Neural progenitor cell (in vitro differentiated cells): ENCODE measurements around the gene PRDX5. TPM values are rescaled to one million over a fixed set of nuclear protein-coding genes. Genes with fewer than 3 reads are reported as not detected.

Experiments used
- DNase-seq: peaks from one replicate; pipeline ENCODE4 v3.0.0-alpha.2; 2016; ENCODE audit warnings: low spot score
- H2AFZ ChIP-seq: fragments of 200-600 bp; sonication (generic); replicated peaks from 2 replicates; pipeline ENCODE4 v1.6.1; 2016; ENCODE audit warnings: antibody characterized with exemption
- H3F3A ChIP-seq: fragments of 200-600 bp; sonication (generic); 2 replicates; pipeline ENCODE4 v1.6.1; 2016; ENCODE audit warnings: antibody characterized with exemption, low read depth
- H3K27ac ChIP-seq: fragments of 200-600 bp; sonication (generic); 2 replicates; pipeline ENCODE4 v1.5.1; 2016; ENCODE audit warnings: mild to moderate bottlenecking
- H3K27me3 ChIP-seq: fragments of 200-600 bp; sonication (generic); 2 replicates; pipeline ENCODE4 v1.6.1; 2016; ENCODE audit warnings: mild to moderate bottlenecking, moderate library complexity
- H3K36me3 ChIP-seq: fragments of 200-600 bp; sonication (generic); 2 replicates; pipeline ENCODE4 v1.5.1; 2016
- H3K4me1 ChIP-seq: fragments of 200-600 bp; sonication (generic); 2 replicates; pipeline ENCODE4 v1.6.1; 2016; ENCODE audit warnings: mixed run types
- H3K4me2 ChIP-seq: fragments of 200-600 bp; sonication (generic); 2 replicates; pipeline ENCODE4 v1.6.1; 2016
- H3K4me3 ChIP-seq: fragments of 200-600 bp; sonication (generic); 2 replicates; pipeline ENCODE4 v1.5.1; 2016
- H3K79me2 ChIP-seq: fragments of 200-600 bp; sonication (generic); 2 replicates; pipeline ENCODE4 v1.6.1; 2016; ENCODE audit warnings: low read depth
- H3K9ac ChIP-seq: fragments of 200-600 bp; sonication (generic); 2 replicates; pipeline ENCODE4 v1.6.1; 2016
- H3K9me3 ChIP-seq: fragments of 200-600 bp; sonication (generic); 2 replicates; pipeline ENCODE4 v1.5.1; 2016; ENCODE audit warnings: low read depth
- H4K20me1 ChIP-seq: fragments of 200-600 bp; sonication (generic); 2 replicates; pipeline ENCODE4 v1.6.1; 2016; ENCODE audit warnings: low read depth
- H3K27ac Mint-ChIP-seq: 3 replicates; pipeline ENCODE4 v1.8.0; 2021; ENCODE audit warnings: mixed read lengths
- H3K27me3 Mint-ChIP-seq: 2 replicates; pipeline ENCODE4 v1.8.0; 2022; ENCODE audit warnings: low read depth, mild to moderate bottlenecking, inconsistent platforms, moderate library complexity, mixed read lengths; ENCODE audit not compliant: insufficient read depth
- H3K36me3 Mint-ChIP-seq: 3 replicates; pipeline ENCODE4 v1.8.0; 2021; ENCODE audit warnings: mixed read lengths
- H3K4me1 Mint-ChIP-seq: 3 replicates; pipeline ENCODE4 v1.8.0; 2021; ENCODE audit warnings: mixed read lengths
- H3K4me3 Mint-ChIP-seq: 3 replicates; pipeline ENCODE4 v1.8.0; 2021; ENCODE audit warnings: mild to moderate bottlenecking, moderate library complexity, mixed read lengths
- H3K9me3 Mint-ChIP-seq: 3 replicates; pipeline ENCODE4 v1.8.0; 2020; ENCODE audit warnings: mixed read lengths
- EZH2 ChIP-seq: fragments of 200-600 bp; sonication (generic); IDR thresholded peaks from 2 replicates; pipeline ENCODE4 v1.6.1; 2017; ENCODE audit warnings: antibody characterized with exemption, mild to moderate bottlenecking, moderate library complexity
- EZH2phosphoT487 ChIP-seq: fragments of 200-600 bp; sonication (generic); IDR thresholded peaks from 2 replicates; pipeline ENCODE4 v1.6.1; 2017; ENCODE audit warnings: antibody characterized with exemption
- total RNA-seq: library from RNA; depleted of rRNA; stranded (reverse); fragments of >200 nt; gene quantifications from 2 replicates; pipeline ENCODE4 v1.2.3, GENCODE V29; 2015; ENCODE audit warnings: low replicate concordance
- TF ChIP-seq, protein P1 (sequence below): fragments of 200-600 bp; sonication (generic); IDR thresholded peaks from 2 replicates; pipeline ENCODE4 v1.5.1; 2017; ENCODE audit warnings: antibody characterized with exemption, mild to moderate bottlenecking

PRDX5 gene
- total RNA-seq, 1 donor from 2014 or later = 111 TPM

DNA sequence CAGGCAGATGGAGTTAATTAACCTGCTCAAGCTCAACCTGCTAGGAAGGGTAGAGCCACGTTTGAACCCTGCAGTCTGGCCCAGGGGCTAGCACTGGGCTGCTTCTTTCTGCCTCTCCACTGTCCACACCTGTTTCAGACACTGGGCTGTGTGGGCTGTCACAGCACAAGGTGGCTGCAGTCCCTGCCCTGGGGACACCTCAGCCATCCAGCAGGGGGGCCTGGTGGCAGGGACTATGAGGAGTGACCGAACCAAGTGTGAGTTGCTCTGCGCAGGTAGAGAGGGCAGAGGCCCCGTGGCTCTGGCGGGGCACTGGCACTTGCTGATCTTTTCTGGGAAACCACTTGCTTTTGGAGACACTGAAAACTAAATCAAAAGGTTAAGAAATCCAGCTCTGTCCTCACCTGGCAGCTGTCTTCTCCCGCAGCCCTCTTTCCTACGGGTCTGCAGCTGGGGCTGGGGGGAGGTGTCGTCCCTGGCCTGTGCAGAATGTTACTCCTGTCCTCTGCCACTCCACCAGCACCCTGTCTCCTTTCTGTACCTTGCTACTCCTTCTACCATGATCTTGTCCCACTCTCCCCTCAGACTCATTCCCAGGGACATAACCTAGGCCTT is 39.2 kb upstream of the PRDX5 start:
- H4K20me1 ChIP-seq = no peaks in the 10 kb centered on the region
- no peaks in the 10 kb centered on the region for H3K27me3 ChIP-seq
- no peak overlapping the region for H2AFZ ChIP-seq
- H3K4me3 ChIP-seq = no peak overlapping the region
- peaks cover under 1% of the 10 kb centered on the region for H3F3A ChIP-seq
- no peaks in the 10 kb centered on the region for H3K4me1 ChIP-seq
- peaks cover 3% of the 10 kb centered on the region for H3K79me2 ChIP-seq
- Mint-ChIP-seq H3K4me1 (peaks cover 15% of the 10 kb centered on the region), H3K9me3 (no peaks in the 10 kb centered on the region), H3K36me3 (peaks cover 12% of the 10 kb centered on the region), H3K27me3 (peaks cover 3% of the 10 kb centered on the region), H3K27ac (no peak overlapping the region), H3K4me3 (peak overlapping the region; percentile 1)
- no peak overlapping the region for H3K4me2 ChIP-seq
- no peak for DNase-seq
- no peak overlapping the region for H3K9ac ChIP-seq
- no peak overlapping the region for H3K27ac ChIP-seq
- H3K36me3 ChIP-seq = no peaks in the 10 kb centered on the region
- TF ChIP-seq EZH2phosphoT487 (no peak), EZH2 (no peak)
- TF ChIP-seq, protein P1, sequence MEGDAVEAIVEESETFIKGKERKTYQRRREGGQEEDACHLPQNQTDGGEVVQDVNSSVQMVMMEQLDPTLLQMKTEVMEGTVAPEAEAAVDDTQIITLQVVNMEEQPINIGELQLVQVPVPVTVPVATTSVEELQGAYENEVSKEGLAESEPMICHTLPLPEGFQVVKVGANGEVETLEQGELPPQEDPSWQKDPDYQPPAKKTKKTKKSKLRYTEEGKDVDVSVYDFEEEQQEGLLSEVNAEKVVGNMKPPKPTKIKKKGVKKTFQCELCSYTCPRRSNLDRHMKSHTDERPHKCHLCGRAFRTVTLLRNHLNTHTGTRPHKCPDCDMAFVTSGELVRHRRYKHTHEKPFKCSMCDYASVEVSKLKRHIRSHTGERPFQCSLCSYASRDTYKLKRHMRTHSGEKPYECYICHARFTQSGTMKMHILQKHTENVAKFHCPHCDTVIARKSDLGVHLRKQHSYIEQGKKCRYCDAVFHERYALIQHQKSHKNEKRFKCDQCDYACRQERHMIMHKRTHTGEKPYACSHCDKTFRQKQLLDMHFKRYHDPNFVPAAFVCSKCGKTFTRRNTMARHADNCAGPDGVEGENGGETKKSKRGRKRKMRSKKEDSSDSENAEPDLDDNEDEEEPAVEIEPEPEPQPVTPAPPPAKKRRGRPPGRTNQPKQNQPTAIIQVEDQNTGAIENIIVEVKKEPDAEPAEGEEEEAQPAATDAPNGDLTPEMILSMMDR = no peak
- no peaks in the 10 kb centered on the region for H3K9me3 ChIP-seq

DNA sequence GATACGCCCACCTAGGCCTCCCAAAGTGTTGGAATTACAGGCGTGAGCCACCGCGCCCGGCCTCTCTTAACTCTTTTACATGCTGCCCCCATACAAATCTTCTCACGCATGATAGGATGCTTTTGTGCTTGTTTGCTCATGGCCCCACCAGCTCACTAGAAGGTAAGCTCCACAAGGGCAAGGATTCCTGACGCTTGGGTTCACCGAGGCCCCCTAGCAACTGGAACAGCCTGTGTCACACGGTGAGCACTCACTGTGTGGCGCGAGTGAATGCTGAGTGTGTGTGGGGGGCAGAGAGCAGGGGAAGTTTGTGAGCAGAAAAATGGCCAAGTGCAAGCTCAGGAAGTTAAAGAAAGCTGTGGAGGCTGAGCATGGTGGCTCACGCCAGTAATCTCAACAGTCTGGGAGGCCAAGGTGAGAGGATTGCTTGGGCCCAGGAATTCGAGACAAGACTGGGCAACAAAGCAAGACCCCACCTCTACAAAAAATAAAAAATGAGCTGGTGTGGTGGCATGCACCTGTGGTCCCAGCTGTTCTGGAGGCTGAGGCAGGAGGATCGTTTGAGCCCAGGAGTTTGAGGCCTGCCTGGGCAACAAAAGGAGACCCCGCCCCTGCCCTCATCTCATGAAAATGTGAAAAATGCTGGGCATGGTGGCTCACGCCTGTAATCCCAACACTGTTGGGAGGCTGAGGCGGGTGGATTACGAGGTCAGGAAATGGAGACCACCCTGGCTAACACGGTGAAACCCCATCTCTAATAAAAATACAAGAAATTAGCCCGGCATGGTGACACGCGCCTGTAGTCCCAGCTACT is 35.8 kb upstream of the PRDX5 start:
- Mint-ChIP-seq H3K27me3 (peaks cover 11% of the 10 kb centered on the region), H3K4me1 (peaks cover 16% of the 10 kb centered on the region), H3K9me3 (no peaks in the 10 kb centered on the region), H3K27ac (no peak overlapping the region), H3K36me3 (peaks cover 12% of the 10 kb centered on the region), H3K4me3 (peak overlapping the region; percentile 68)
- Histone ChIP-seq H3K4me3 (no peak overlapping the region), H3K4me1 (peaks cover 5% of the 10 kb centered on the region), H3K79me2 (peaks cover 3% of the 10 kb centered on the region), H3K27ac (no peak overlapping the region), H3K9ac (no peak overlapping the region), H2AFZ (no peak overlapping the region), H3K27me3 (no peaks in the 10 kb centered on the region), H3K9me3 (no peaks in the 10 kb centered on the region), H3K36me3 (no peaks in the 10 kb centered on the region), H3K4me2 (no peak overlapping the region), H4K20me1 (no peaks in the 10 kb centered on the region), H3F3A (peaks cover 4% of the 10 kb centered on the region)
- TF ChIP-seq EZH2phosphoT487 = no peak
- no peak for TF ChIP-seq EZH2
- TF ChIP-seq, protein P1 = no peak
- DNase-seq = no peak

DNA sequence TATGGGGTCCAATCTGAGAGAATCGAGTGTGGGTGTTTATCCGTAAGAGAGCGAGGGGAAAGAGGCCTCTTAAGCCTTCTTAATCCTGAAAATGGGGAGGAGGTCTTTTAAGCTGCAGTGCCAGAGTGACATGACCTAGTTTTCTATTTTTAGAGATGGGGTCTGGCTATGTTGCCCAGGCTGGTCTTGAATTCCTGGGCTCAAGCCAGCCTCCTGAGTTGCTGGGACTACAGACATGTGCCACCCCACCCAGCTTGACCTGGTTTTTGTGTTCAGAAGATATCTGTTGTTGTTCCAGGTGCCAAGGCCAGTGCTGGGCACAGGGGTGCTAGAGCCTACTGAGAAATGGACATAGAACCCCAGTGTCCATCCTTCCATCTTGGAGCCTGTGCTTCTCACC is 34.8 kb upstream of the PRDX5 start:
- Histone ChIP-seq H3K27me3 (no peaks in the 10 kb centered on the region), H3F3A (peaks cover 4% of the 10 kb centered on the region), H3K9me3 (no peaks in the 10 kb centered on the region), H3K9ac (no peak overlapping the region), H3K4me3 (no peak overlapping the region), H3K4me2 (no peak overlapping the region), H4K20me1 (no peaks in the 10 kb centered on the region), H3K36me3 (no peaks in the 10 kb centered on the region), H3K27ac (no peak overlapping the region), H2AFZ (no peak overlapping the region), H3K79me2 (peaks cover 3% of the 10 kb centered on the region), H3K4me1 (peaks cover 5% of the 10 kb centered on the region)
- no peak for DNase-seq
- peak overlapping the region; percentile 78 for H3K4me3 Mint-ChIP-seq
- peaks cover 11% of the 10 kb centered on the region for H3K27me3 Mint-ChIP-seq
- H3K36me3 Mint-ChIP-seq = peaks cover 12% of the 10 kb centered on the region
- no peak overlapping the region for H3K27ac Mint-ChIP-seq
- TF ChIP-seq, protein P1 = no peak
- TF ChIP-seq EZH2 = no peak
- no peak for TF ChIP-seq EZH2phosphoT487
- peaks cover 16% of the 10 kb centered on the region for H3K4me1 Mint-ChIP-seq
- H3K9me3 Mint-ChIP-seq = no peaks in the 10 kb centered on the region
